ENCODE results near the gene ASB10. TPM values are rescaled to one million over a fixed set of nuclear protein-coding genes. Genes with fewer than 3 reads are reported as not detected.

The ASB10 gene
- total and polyA plus RNA-seq, 2 experiments from 2014 or later: not detected

- no peak for TF ChIP-seq ZNF114 (CRISPR knock-in tag; IDR thresholded peaks at IDR 0.05)
- no peak for TF ChIP-seq EZH2 (IDR thresholded peaks at IDR 0.05; ENCODE audit: low read depth, unreplicated experiment)
Observed at GRCh38 chr7:151197932-151198331, 10.9 kb upstream of the ASB10 start (continued).

GRCh38 chr7:151195616-151196450, 8.8 kb upstream of the ASB10 start:
- Histone ChIP-seq H3K36me3 (ENCODE audit: insufficient read depth) (no peaks in the 10 kb centered on the region), H3K4me2 (no peak overlapping the region), H3F3A (replicated peaks; ENCODE audit: low read depth) (no peaks in the 10 kb centered on the region), H4K20me1 (replicated peaks; ENCODE audit: insufficient read depth) (no peaks in the 10 kb centered on the region), H3K27ac (ENCODE audit: low read depth) (no peak overlapping the region), H3K4me1 (ENCODE audit: insufficient read depth) (peaks cover 2% of the 10 kb centered on the region; the same call in 1 of the 2 replicates), H3K27me3 (ENCODE audit: insufficient read depth) (no peaks in the 10 kb centered on the region), H3K79me2 (replicated peaks; ENCODE audit: insufficient read depth) (no peaks in the 10 kb centered on the region), H3K4me3 (no peak overlapping the region), H3K9me2 (ENCODE audit: insufficient read depth) (no peaks in the 10 kb centered on the region), H2AFZ (no peak overlapping the region)
- DNase-seq (ENCODE audit: low spot score): peak; percentile 43
- Mint-ChIP-seq H3K27me3 (ENCODE audit: insufficient read depth, low read depth, poor library complexity) (peaks cover 2% of the 10 kb centered on the region), H3K4me1 (peaks cover 5% of the 10 kb centered on the region; the same call in 1 of the 3 replicates), H3K27ac (no peak overlapping the region), H3K36me3 (ENCODE audit: low read depth) (no peaks in the 10 kb centered on the region), H3K9me3 (no peaks in the 10 kb centered on the region), H3K4me3 (no peak overlapping the region)
- peak; percentile 55 for ATAC-seq
- TF ChIP-seq EZH2 (IDR thresholded peaks at IDR 0.05; ENCODE audit: low read depth, unreplicated experiment) (no peak), CTCF (conservative IDR thresholded peaks at IDR 0.05; ENCODE audit: low read depth in 2 of 2) (peak in 1 of 2 experiments; percentile 38; a peak in 1 of 4 replicates)

DNA sequence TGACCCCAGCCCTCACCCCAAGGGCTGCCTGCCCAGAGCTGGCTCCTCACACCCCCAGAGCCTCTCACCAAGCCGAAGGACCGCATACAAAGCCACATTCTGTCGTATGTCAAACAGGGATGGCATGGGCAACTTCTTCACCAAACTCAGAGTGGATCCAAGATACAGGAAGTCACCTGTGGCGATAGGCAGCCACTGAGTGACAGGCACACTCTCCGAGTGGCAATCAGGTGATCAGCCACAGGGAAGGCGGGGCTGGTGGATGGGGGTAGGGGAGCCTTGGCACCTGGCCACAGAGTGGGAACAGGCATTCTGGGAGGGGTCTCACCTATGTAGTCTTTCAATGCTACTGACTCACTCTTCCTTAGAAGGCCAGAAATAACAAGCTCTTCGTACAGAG, 7.1 kb upstream of the ASB10 start:
- H3K36me3 Mint-ChIP-seq (ENCODE audit: low read depth): no peaks in the 10 kb centered on the region
- Histone ChIP-seq H4K20me1 (replicated peaks; ENCODE audit: insufficient read depth) (no peaks in the 10 kb centered on the region), H3K27ac (ENCODE audit: low read depth) (no peak overlapping the region), H2AFZ (no peak overlapping the region), H3K4me1 (ENCODE audit: insufficient read depth) (peaks cover 2% of the 10 kb centered on the region; the same call in 1 of the 2 replicates), H3F3A (replicated peaks; ENCODE audit: low read depth) (no peaks in the 10 kb centered on the region), H3K9me2 (ENCODE audit: insufficient read depth) (no peaks in the 10 kb centered on the region), H3K4me3 (no peak overlapping the region), H3K27me3 (ENCODE audit: insufficient read depth) (no peaks in the 10 kb centered on the region), H3K36me3 (ENCODE audit: insufficient read depth) (no peaks in the 10 kb centered on the region), H3K4me2 (no peak overlapping the region), H3K79me2 (replicated peaks; ENCODE audit: insufficient read depth) (no peaks in the 10 kb centered on the region)
- no peak for DNase-seq (ENCODE audit: low spot score)
- TF ChIP-seq CTCF (conservative IDR thresholded peaks at IDR 0.05; ENCODE audit: low read depth in 2 of 2) (no peak), POLR2AphosphoS5 (IDR thresholded peaks at IDR 0.05; ENCODE audit: low read depth) (no peak), STAT1 (IDR thresholded peaks at IDR 0.05; ENCODE audit: unreplicated experiment) (no peak), ZNF331 (CRISPR knock-in tag; IDR thresholded peaks at IDR 0.05; ENCODE audit: low read depth) (no peak), CREB1 (CRISPR knock-in tag; IDR thresholded peaks at IDR 0.05; ENCODE audit: low read depth) (no peak)
- TF ChIP-seq, protein P1, sequence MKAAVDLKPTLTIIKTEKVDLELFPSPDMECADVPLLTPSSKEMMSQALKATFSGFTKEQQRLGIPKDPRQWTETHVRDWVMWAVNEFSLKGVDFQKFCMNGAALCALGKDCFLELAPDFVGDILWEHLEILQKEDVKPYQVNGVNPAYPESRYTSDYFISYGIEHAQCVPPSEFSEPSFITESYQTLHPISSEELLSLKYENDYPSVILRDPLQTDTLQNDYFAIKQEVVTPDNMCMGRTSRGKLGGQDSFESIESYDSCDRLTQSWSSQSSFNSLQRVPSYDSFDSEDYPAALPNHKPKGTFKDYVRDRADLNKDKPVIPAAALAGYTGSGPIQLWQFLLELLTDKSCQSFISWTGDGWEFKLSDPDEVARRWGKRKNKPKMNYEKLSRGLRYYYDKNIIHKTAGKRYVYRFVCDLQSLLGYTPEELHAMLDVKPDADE (IDR thresholded peaks at IDR 0.05): no peak
- peaks cover under 1% of the 10 kb centered on the region; the same call in 1 of the 3 replicates for H3K4me1 Mint-ChIP-seq
- H3K27me3 Mint-ChIP-seq (ENCODE audit: insufficient read depth, low read depth, poor library complexity): no peaks in the 10 kb centered on the region
- no peak for ATAC-seq
- no peak overlapping the region for H3K27ac Mint-ChIP-seq
- no peaks in the 10 kb centered on the region for H3K9me3 Mint-ChIP-seq
- H3K4me3 Mint-ChIP-seq: no peak overlapping the region
